Urinary bladder (tissue), 4 donors: Measurements from ENCODE around the gene SPINK13. TPM values are rescaled to one million over a fixed set of nuclear protein-coding genes. Genes with fewer than 3 reads are reported as not detected.
"Not testable (repeated sequence)": the region's sequence is repeated elsewhere in the genome, so short reads cannot be mapped to it uniquely, and the experiment has no call there.

ENCODE experiments used
- DNase-seq: peaks from one replicate; pipeline ENCODE4 v3.0.0-alpha.2; 2015; ENCODE audit errors: extremely low spot score
- H3K27ac ChIP-seq: one replicate; pipeline ENCODE4 v1.5.1; 2013; ENCODE audit warnings: low read depth, mild to moderate bottlenecking, moderate library complexity
- H3K36me3 ChIP-seq: one replicate; pipeline ENCODE4 v1.6.1; 2013; ENCODE audit warnings: mild to moderate bottlenecking, moderate library complexity; ENCODE audit not compliant: insufficient read depth
- H3K4me1 ChIP-seq: one replicate; pipeline ENCODE4 v1.6.1; 2013; ENCODE audit warnings: mild to moderate bottlenecking, moderate library complexity; ENCODE audit not compliant: insufficient read depth
- H3K4me3 ChIP-seq: one replicate; pipeline ENCODE4 v1.5.1; 2013; ENCODE audit warnings: low read depth, low read length
- WGBS: extraction: QIAGEN DNeasy Blood & Tissue Kit; methylation state at CpG from one replicate; pipeline ENCODE4 v1.1.7; 2013; 5-methylcytosine and 5-hydroxymethylcytosine counted together
- polyA plus RNA-seq: library from polyadenylated mRNA; stranded (reverse); fragments of 200-250 nt; gene quantifications from one replicate; pipeline ENCODE4 v1.2.3, GENCODE V29; 2013
- total RNA-seq: library from RNA; depleted of rRNA; stranded (reverse); fragments of >200 nt; gene quantifications from one replicate; pipeline ENCODE4 v1.2.3, GENCODE V29; 2014
- donor health status: healthy with polysubstance abuse.
- donor health status: healthy.

Gene SPINK13
- total RNA-seq (not detected), polyA plus RNA-seq (not detected)

GRCh38 chr5:148268566-148268965, at the start of gene SPINK13:
Gene SPINK13, plus strand, starts transcription at chr5:148268794. Its CDS starts 1,279 bp downstream, at chr5:148270073.
- Histone ChIP-seq H3K36me3 (no peaks in the 10 kb centered on the region), H3K27ac (no peak within 1 kb of the TSS), H3K4me1 (no peaks in the 10 kb centered on the region), H3K4me3 (no peak within 1 kb of the TSS)
- DNase-seq, result no peak
- whole genome bisulfite sequencing, result 73% methylated on average over 4 of the region's 4 CpGs

GRCh38 chr5:148221508-148221907, 47.1 kb upstream of the SPINK13 start:
- Histone ChIP-seq H3K27ac (no peak overlapping the region), H3K36me3 (no peaks in the 10 kb centered on the region), H3K4me3 (no peak overlapping the region), H3K4me1 (no peaks in the 10 kb centered on the region)
- DNase-seq, result no peak
- WGBS, result 71% methylated on average over 6 of the region's 6 CpGs

GRCh38 chr5:148224117-148224742, 44.4 kb upstream of the SPINK13 start:
- Histone ChIP-seq H3K4me3 (no peak overlapping the region), H3K36me3 (no peaks in the 10 kb centered on the region), H3K27ac (no peak overlapping the region), H3K4me1 (no peaks in the 10 kb centered on the region)
- DNase-seq, result no peak
- 19% methylated on average over 2 of the region's 2 CpGs for WGBS

GRCh38 chr5:148228392-148228984, 40.1 kb upstream of the SPINK13 start:
- Histone ChIP-seq H3K36me3 (no peaks in the 10 kb centered on the region), H3K4me1 (no peaks in the 10 kb centered on the region), H3K4me3 (no peak overlapping the region), H3K27ac (no peak overlapping the region)
- WGBS, result 88% methylated on average over 3 of the region's 3 CpGs
- DNase-seq, result no peak

GRCh38 chr5:148229840-148230239, 38.8 kb upstream of the SPINK13 start:
- no peaks in the 10 kb centered on the region for H3K4me1 ChIP-seq
- H3K36me3 ChIP-seq, result no peaks in the 10 kb centered on the region
- no peak overlapping the region for H3K27ac ChIP-seq
- H3K4me3 ChIP-seq, result no peak overlapping the region
- DNase-seq, result no peak

GRCh38 chr5:148230240-148230639, 38.4 kb upstream of the SPINK13 start:
- 91% methylated on average over 7 of the region's 7 CpGs for WGBS
- no peak overlapping the region for H3K4me3 ChIP-seq
- no peaks in the 10 kb centered on the region for H3K36me3 ChIP-seq
- H3K4me1 ChIP-seq, result no peaks in the 10 kb centered on the region
- H3K27ac ChIP-seq, result no peak overlapping the region
- no peak for DNase-seq

GRCh38 chr5:148237785-148238417, 30.7 kb upstream of the SPINK13 start:
- H3K27ac ChIP-seq, result no peak overlapping the region
- H3K4me3 ChIP-seq, result no peak overlapping the region
- no peaks in the 10 kb centered on the region for H3K4me1 ChIP-seq
- 15% methylated on average over 4 of the region's 4 CpGs for WGBS
- DNase-seq, result no peak
- H3K36me3 ChIP-seq, result no peaks in the 10 kb centered on the region

GRCh38 chr5:148238418-148238794, 30.2 kb upstream of the SPINK13 start, which contains the start of gene MARCOL:
Gene MARCOL, plus strand, starts transcription at chr5:148238525. Its CDS starts 73 bp downstream, at chr5:148238598.
- WGBS, result 24% methylated on average over 2 of the region's 2 CpGs
- Histone ChIP-seq H3K27ac (no peak within 1 kb of the TSS), H3K4me1 (no peaks in the 10 kb centered on the region), H3K36me3 (no peaks in the 10 kb centered on the region), H3K4me3 (no peak within 1 kb of the TSS)
- DNase-seq, result no peak

- no peaks in the 10 kb centered on the region for H3K36me3 ChIP-seq
- H3K4me3 ChIP-seq, result no peak overlapping the region
- no peaks in the 10 kb centered on the region for H3K4me1 ChIP-seq
- DNase-seq, result no peak
- no peak overlapping the region for H3K27ac ChIP-seq
- WGBS, result 77% methylated on average over 2 of the region's 2 CpGs
These were observed 19.7 kb upstream of the SPINK13 start for GRCh38 chr5:148248894-148249293.

- no peaks in the 10 kb centered on the region for H3K4me1 ChIP-seq
- DNase-seq, result no peak
- no peaks in the 10 kb centered on the region for H3K36me3 ChIP-seq
- H3K4me3 ChIP-seq, result no peak overlapping the region
- H3K27ac ChIP-seq, result no peak overlapping the region
These were observed 13.1 kb upstream of the SPINK13 start for GRCh38 chr5:148255456-148255855.

- WGBS, result 81% methylated on average over 2 of the region's 2 CpGs
These were observed 9.3 kb upstream of the SPINK13 start for GRCh38 chr5:148259288-148259687.

GRCh38 chr5:148261221-148261620, 7.4 kb upstream of the SPINK13 start:
- H3K27ac ChIP-seq, result no peak overlapping the region
- DNase-seq, result no peak
- no peaks in the 10 kb centered on the region for H3K36me3 ChIP-seq
- no peak overlapping the region for H3K4me3 ChIP-seq
- H3K4me1 ChIP-seq, result no peaks in the 10 kb centered on the region

More at GRCh38 chr5:148259288-148259687, 9.3 kb upstream of the SPINK13 start:
- H3K4me1 ChIP-seq, result no peaks in the 10 kb centered on the region
- no peaks in the 10 kb centered on the region for H3K36me3 ChIP-seq
- no peak overlapping the region for H3K4me3 ChIP-seq
- no peak for DNase-seq
- no peak overlapping the region for H3K27ac ChIP-seq

- 50% methylated on average over 3 of the region's 3 CpGs for WGBS
- DNase-seq, result no peak
- H3K36me3 ChIP-seq, result no peaks in the 10 kb centered on the region
- H3K4me1 ChIP-seq, result no peaks in the 10 kb centered on the region
- H3K27ac ChIP-seq, result no peak overlapping the region
- H3K4me3 ChIP-seq, result no peak overlapping the region
These were observed 632 bp upstream of the SPINK13 start for GRCh38 chr5:148267962-148268361.

GRCh38 chr5:148275129-148275528, 6.5 kb downstream of the SPINK13 start:
- not testable (repeated sequence) for H3K4me1 ChIP-seq, DNase-seq, H3K4me3 ChIP-seq, H3K27ac ChIP-seq, H3K36me3 ChIP-seq
- WGBS, result 94% methylated on average over 2 of the region's 2 CpGs
